Gastrocnemius medialis (tissue), 4 donors: ENCODE data around the gene RNF213. TPM values are rescaled to one million over a fixed set of nuclear protein-coding genes. Genes with fewer than 3 reads are reported as not detected.

ENCODE experiments used
- ATAC-seq, 2 donors: fragments of 150-250 bp; one replicate each; pipeline ENCODE4 v1.9.1; 2016
- DNase-seq, 2 donors: peaks; one replicate each; pipeline ENCODE4 v3.0.0-alpha.2; 2019
- H3K27ac ChIP-seq, 4 donors: fragments of 200-600 bp; sonication (generic); 1 replicate in 1 of 4; 2 replicates in 3 of 4; pipeline ENCODE4 v1.5.1; 2016 to 2018; ENCODE audit warnings: mild to moderate bottlenecking in 2 of 4, moderate library complexity in 1 of 4
- H3K27me3 ChIP-seq, 3 donors: fragments of 200-600 bp; sonication (generic) in 2 of 3; 1 replicate in 1 of 3; 2 replicates in 2 of 3; pipeline versions ENCODE4 v1.5.1 to v1.6.0; 2016 to 2019; ENCODE audit warnings: mild to moderate bottlenecking in 1 of 3, moderate library complexity in 1 of 3
- H3K36me3 ChIP-seq, 2 donors: fragments of 200-600 bp; sonication (generic) in 1 of 2; one replicate each; pipeline ENCODE4 v1.5.1; 2017 to 2018
- H3K4me1 ChIP-seq, 2 donors: fragments of 200-600 bp; sonication (generic) in 1 of 2; one replicate each; pipeline ENCODE4 v1.5.1; 2016 to 2017; ENCODE audit warnings: mild to moderate bottlenecking in 2 of 2
- H3K4me3 ChIP-seq, 4 donors: fragments of 200-600 bp; sonication (generic) in 3 of 4; 1 replicate in 1 of 4; 2 replicates in 3 of 4; pipeline ENCODE4 v1.5.1; 2016 to 2019; ENCODE audit warnings: mild to moderate bottlenecking in 2 of 4
- H3K9me3 ChIP-seq, 3 donors: fragments of 200-600 bp; sonication (generic) in 2 of 3; 1 replicate in 1 of 3; 2 replicates in 2 of 3; pipeline ENCODE4 v1.5.1; 2016 to 2019
- POLR2A ChIP-seq, 2 donors: fragments of 450-650 bp; IDR thresholded peaks; one replicate each; pipeline ENCODE4 v1.6.1; 2017; ENCODE audit warnings: antibody characterized with exemption in 2 of 2, mild to moderate bottlenecking in 2 of 2, moderate library complexity in 2 of 2
- in situ Hi-C, 4 donors: fragments of 200-750 bp; cut with MboI; loops; one replicate each; pipeline versions ENCODE4 v1.15.0 to v1.8.0; 2017; ENCODE audit warnings: low sequenced_read_pairs in 4 of 4
- intact Hi-C: fragments of 100-400 bp; cut with DNase I; formaldehyde crosslinking; loops from one replicate; pipeline ENCODE4 v1.15.1; 2023; ENCODE audit warnings: low total_unique reads
- total RNA-seq, 4 donors: library from RNA; depleted of rRNA; stranded (reverse); fragments of >200 nt; gene quantifications; one replicate each; pipeline versions ENCODE4 v1.1.0 to v1.2.3, GENCODE V29; 2016
- TF ChIP-seq, protein P1 (sequence below), 5 experiments: fragments of 450-650 bp in 3 of 5; fragments of 200-600 bp in 2 of 5; sonication (generic) in 2 of 5; IDR thresholded peaks in 4 of 5; conservative IDR thresholded peaks in 1 of 5; 1 replicate in 4 of 5; 2 replicates in 1 of 5; pipeline ENCODE4 v1.5.1; 2016 to 2019; ENCODE audit warnings: antibody characterized with exemption in 5 of 5, mild to moderate bottlenecking in 3 of 5, moderate library complexity in 3 of 5

The RNF213 gene
- total RNA-seq, 4 donors from 2014 or later, result 24.1 to 51.8 (median 28.6) TPM

DNA sequence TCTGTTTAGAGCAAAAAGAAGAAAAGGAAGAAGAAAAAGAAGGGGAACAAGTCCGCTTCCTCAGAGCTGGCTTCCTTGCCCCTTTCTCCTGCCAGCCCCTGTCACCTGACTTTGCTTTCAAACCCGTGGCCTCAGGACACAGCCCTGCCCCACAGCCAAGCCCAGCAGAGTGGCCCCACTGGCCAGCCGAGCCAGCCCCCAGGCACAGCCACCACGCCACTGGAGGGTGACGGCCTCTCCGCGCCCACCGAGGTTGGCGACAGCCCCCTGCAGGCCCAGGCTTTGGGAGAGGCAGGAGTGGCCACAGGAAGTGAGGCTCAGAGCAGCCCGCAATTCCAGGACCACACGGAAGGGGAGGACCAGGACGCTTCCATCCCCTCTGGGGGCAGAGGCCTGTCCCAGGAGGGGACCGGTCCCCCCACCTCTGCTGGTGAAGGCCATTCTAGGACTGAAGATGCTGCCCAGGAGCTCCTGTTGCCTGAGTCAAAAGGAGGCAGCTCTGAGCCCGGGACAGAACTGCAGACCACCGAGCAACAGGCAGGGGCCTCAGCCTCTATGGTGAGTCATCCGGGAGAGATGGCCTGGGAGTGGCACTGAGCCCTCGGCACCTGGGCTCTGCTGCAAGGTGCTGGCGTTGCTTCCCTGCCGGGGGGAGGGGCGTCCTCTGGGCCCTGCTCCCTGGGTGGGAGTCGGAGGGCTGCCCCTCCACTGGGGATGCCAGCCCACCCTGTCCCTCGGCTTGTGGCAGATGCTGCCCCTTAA is 27.3 kb downstream of the RNF213 start:
- DNase-seq, result no peak
- TF ChIP-seq POLR2A (IDR thresholded peaks at IDR 0.05), result no peak
- TF ChIP-seq, protein P1, sequence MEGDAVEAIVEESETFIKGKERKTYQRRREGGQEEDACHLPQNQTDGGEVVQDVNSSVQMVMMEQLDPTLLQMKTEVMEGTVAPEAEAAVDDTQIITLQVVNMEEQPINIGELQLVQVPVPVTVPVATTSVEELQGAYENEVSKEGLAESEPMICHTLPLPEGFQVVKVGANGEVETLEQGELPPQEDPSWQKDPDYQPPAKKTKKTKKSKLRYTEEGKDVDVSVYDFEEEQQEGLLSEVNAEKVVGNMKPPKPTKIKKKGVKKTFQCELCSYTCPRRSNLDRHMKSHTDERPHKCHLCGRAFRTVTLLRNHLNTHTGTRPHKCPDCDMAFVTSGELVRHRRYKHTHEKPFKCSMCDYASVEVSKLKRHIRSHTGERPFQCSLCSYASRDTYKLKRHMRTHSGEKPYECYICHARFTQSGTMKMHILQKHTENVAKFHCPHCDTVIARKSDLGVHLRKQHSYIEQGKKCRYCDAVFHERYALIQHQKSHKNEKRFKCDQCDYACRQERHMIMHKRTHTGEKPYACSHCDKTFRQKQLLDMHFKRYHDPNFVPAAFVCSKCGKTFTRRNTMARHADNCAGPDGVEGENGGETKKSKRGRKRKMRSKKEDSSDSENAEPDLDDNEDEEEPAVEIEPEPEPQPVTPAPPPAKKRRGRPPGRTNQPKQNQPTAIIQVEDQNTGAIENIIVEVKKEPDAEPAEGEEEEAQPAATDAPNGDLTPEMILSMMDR (IDR thresholded peaks at IDR 0.05 in 4 of 5, conservative IDR thresholded peaks at IDR 0.05 in 1 of 5), result no peak
- Histone ChIP-seq H3K9me3 (no peaks in the 10 kb centered on the region), H3K27me3 (no peaks in the 10 kb centered on the region), H3K27ac (no peak overlapping the region), H3K36me3 (peaks cover 7 to 56% of the 10 kb centered on the region in 2 donors), H3K4me3 (no peak overlapping the region), H3K4me1 (peaks cover 0 to 8% of the 10 kb centered on the region in 2 donors)
- in situ Hi-C loops (no loop called here), intact Hi-C loops (no loop called here)
- ATAC-seq, result no peak

DNA sequence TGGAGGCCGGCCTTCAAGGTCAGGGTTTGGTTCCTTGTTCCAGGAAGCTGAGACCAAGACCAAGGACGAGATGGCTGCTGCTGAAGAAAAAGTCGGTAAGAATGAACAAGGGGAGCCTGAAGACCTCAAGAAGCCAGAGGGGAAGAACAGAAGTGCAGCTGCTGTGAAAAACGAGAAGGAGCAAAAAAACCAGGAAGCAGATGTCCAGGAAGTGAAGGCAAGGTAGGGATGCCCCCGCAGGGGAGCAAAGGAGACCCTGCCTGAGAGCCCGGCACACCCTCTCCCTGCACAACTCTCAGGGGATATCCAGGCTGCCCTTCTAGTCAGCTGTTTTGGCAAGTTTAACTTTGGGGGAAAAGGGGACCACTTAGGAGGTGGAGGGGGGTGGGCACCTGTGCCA is 29.0 kb downstream of the RNF213 start:
- H3K36me3 ChIP-seq, result peaks cover 7 to 69% of the 10 kb centered on the region in 2 donors
- no peak for ATAC-seq
- H3K27ac ChIP-seq, result no peak overlapping the region
- in situ Hi-C loops (no loop called here), intact Hi-C loops (no loop called here)
- no peaks in the 10 kb centered on the region for H3K4me1 ChIP-seq
- TF ChIP-seq POLR2A (IDR thresholded peaks at IDR 0.05), result no peak
- TF ChIP-seq, protein P1 (IDR thresholded peaks at IDR 0.05 in 4 of 5, conservative IDR thresholded peaks at IDR 0.05 in 1 of 5), result no peak
- DNase-seq, result no peak
- H3K4me3 ChIP-seq, result no peak overlapping the region
- H3K27me3 ChIP-seq, result no peaks in the 10 kb centered on the region
- no peaks in the 10 kb centered on the region for H3K9me3 ChIP-seq

DNA sequence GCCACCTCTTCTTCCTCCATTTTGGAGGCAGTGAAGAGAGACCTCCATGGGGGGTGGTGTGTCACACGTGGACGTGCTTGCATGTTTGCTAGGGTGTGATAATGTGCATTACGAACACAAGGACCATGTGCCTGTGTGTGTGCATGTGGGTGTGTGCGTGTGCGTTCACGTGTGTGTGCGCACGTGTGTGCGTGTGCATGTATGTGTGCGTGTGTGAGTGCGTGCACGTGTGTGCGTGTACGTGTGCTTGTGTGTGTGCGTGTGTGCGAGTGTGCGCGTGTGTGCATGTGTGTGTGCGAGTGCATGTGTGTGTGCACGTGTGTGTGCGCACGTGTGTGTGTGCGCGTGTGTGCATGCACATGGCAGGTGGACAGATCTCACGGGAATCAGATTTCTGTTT is 29.5 kb downstream of the RNF213 start:
- ATAC-seq (no peak), DNase-seq (no peak)
- TF ChIP-seq POLR2A (IDR thresholded peaks at IDR 0.05), result no peak
- TF ChIP-seq, protein P1 (IDR thresholded peaks at IDR 0.05 in 4 of 5, conservative IDR thresholded peaks at IDR 0.05 in 1 of 5), result no peak
- in situ Hi-C loops, result no loop called here
- Histone ChIP-seq H3K4me1 (no peaks in the 10 kb centered on the region), H3K4me3 (no peak overlapping the region), H3K27ac (no peak overlapping the region), H3K27me3 (no peaks in the 10 kb centered on the region), H3K9me3 (no peaks in the 10 kb centered on the region), H3K36me3 (peaks cover 7 to 74% of the 10 kb centered on the region in 2 donors)
- intact Hi-C loops, result no loop called here

DNA sequence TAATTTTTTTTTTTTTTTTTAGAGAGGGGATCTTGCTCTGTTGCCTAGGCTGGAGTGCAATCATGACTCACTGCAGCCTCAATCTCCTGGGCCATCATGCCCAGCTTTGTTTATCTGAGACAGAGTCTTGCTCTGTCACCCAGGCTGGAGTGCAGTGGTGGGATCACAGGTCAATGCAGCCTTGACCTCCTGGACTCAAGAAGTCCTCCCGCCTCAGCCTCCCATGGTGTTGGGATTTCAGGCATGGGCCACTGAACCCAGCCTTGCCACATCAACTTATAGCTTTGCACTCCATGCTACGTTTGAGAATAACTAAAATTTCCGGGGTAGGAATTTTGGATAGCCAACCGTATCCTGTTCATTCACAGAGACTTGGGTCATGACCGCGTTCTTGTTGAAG is 30.6 kb downstream of the RNF213 start:
- intact Hi-C loops, result no loop called here
- in situ Hi-C loops, result no loop called here
- Histone ChIP-seq H3K9me3 (no peaks in the 10 kb centered on the region), H3K27ac (no peak overlapping the region), H3K36me3 (peaks cover 10 to 85% of the 10 kb centered on the region in 2 donors), H3K4me3 (no peak overlapping the region), H3K27me3 (no peaks in the 10 kb centered on the region), H3K4me1 (no peaks in the 10 kb centered on the region)
- ATAC-seq (no peak), DNase-seq (no peak)
- no peak for TF ChIP-seq POLR2A (IDR thresholded peaks at IDR 0.05)
- TF ChIP-seq, protein P1 (IDR thresholded peaks at IDR 0.05 in 4 of 5, conservative IDR thresholded peaks at IDR 0.05 in 1 of 5), result no peak
